Left renal cortex interstitium (tissue), 4 donors: ENCODE data around the gene PTGES2. TPM values are rescaled to one million over a fixed set of nuclear protein-coding genes. Genes with fewer than 3 reads are reported as not detected.

Experiments
- DNase-seq, 4 donors: peaks; one replicate each; pipeline ENCODE4 v3.0.0-alpha.2; 2013; ENCODE audit warnings: low read depth in 4 of 4, low spot score in 2 of 4, missing footprints in 1 of 4
- polyA plus RNA-seq, 4 donors: library from polyadenylated mRNA; unstranded; fragments of 120-200 nt; gene quantifications; one replicate each; pipeline ENCODE4 v1.2.1, GENCODE V29; 2013; ENCODE audit not compliant: insufficient read length in 4 of 4

PTGES2 gene
- polyA plus RNA-seq, 4 donors = 36.7 to 71.6 (median 58.3) TPM

- DNase-seq = no peak
Observed at GRCh38 chr9:128153947-128154695, 26.6 kb upstream of the PTGES2 start.

GRCh38 chr9:128153060-128153946 lies 25.8 kb upstream of the PTGES2 start:
- DNase-seq = no peak

GRCh38 chr9:128152133-128153059 lies 24.9 kb upstream of the PTGES2 start:
- DNase-seq = no peak

- no peak for DNase-seq
Observed at GRCh38 chr9:128151309-128152132, 24.0 kb upstream of the PTGES2 start.

- no peak for DNase-seq
Observed at GRCh38 chr9:128150594-128151308, 23.2 kb upstream of the PTGES2 start.

GRCh38 chr9:128149951-128150593 lies 22.5 kb upstream of the PTGES2 start:
- DNase-seq = no peak

GRCh38 chr9:128149001-128149701 lies 21.6 kb upstream of the PTGES2 start, which contains the start of gene LCN2:
Gene LCN2 (plus strand): TSS chr9:128149453. CDS start chr9:128149526, 73 bp downstream.
- no peak for DNase-seq

- DNase-seq = no peak
Observed at GRCh38 chr9:128148509-128149000, 21.0 kb upstream of the PTGES2 start.

GRCh38 chr9:128146591-128147120 lies 19.1 kb upstream of the PTGES2 start:
- no peak for DNase-seq

- no peak for DNase-seq
Observed at GRCh38 chr9:128145951-128146351, 18.4 kb upstream of the PTGES2 start.

- no peak for DNase-seq
Observed at GRCh38 chr9:128145536-128145935, 18.0 kb upstream of the PTGES2 start.

- no peak for DNase-seq
Observed at GRCh38 chr9:128144239-128145181, 17.0 kb upstream of the PTGES2 start.

GRCh38 chr9:128143525-128144238 lies 16.2 kb upstream of the PTGES2 start:
- no peak for DNase-seq

GRCh38 chr9:128142596-128142995 lies 15.1 kb upstream of the PTGES2 start:
- no peak for DNase-seq

- DNase-seq = no peak
Observed at GRCh38 chr9:128142061-128142460, 14.5 kb upstream of the PTGES2 start.

GRCh38 chr9:128141604-128142003 lies 14.1 kb upstream of the PTGES2 start:
- no peak for DNase-seq
